ENCODE measurements around the gene CRB1.

Gene CRB1

DNA sequence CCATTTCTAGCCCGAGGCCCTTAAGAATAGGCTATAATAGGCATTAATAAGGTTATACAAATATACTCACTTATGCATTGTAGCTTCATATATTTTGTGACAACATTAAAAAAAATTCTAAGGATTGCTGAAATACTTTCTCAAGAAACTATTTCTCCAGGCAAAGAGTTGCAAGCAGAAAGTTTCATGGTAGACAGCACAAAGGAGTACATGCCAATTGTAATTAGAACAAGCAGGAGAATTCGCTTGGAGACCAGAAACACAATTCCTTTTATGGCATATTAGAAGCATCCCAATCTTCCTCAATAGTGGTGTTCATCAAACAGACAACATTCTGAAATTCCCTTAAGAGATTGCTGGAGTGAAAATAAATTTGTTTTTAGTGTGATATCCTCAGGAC lies 122.8 kb downstream of the CRB1 start:
- TF ChIP-seq Cebpa-rat (IDR thresholded peaks at IDR 0.05) = no peak
- H3K9ac ChIP-seq = no peak overlapping the region
- no peak overlapping the region for H3K4me3 ChIP-seq
- no peaks in the 10 kb centered on the region for H3K9me3 ChIP-seq (replicated peaks in 1 of 11)
- no peaks in the 10 kb centered on the region for H4K20me1 ChIP-seq
- H3K27ac ChIP-seq = no peak overlapping the region
- no peaks in the 10 kb centered on the region for H3K27me3 ChIP-seq
- H3K4me1 ChIP-seq = peaks cover 3 to 28% (median 22%) of the 10 kb centered on the region in 10 experiments; a peak in 17 of 20 replicates
- H3K36me3 ChIP-seq = no peaks in the 10 kb centered on the region
- peak overlapping the region in 9 of 11 experiments; percentile 9 to 71 (median 52); a peak in 16 of 22 replicates for H3K4me2 ChIP-seq

DNA sequence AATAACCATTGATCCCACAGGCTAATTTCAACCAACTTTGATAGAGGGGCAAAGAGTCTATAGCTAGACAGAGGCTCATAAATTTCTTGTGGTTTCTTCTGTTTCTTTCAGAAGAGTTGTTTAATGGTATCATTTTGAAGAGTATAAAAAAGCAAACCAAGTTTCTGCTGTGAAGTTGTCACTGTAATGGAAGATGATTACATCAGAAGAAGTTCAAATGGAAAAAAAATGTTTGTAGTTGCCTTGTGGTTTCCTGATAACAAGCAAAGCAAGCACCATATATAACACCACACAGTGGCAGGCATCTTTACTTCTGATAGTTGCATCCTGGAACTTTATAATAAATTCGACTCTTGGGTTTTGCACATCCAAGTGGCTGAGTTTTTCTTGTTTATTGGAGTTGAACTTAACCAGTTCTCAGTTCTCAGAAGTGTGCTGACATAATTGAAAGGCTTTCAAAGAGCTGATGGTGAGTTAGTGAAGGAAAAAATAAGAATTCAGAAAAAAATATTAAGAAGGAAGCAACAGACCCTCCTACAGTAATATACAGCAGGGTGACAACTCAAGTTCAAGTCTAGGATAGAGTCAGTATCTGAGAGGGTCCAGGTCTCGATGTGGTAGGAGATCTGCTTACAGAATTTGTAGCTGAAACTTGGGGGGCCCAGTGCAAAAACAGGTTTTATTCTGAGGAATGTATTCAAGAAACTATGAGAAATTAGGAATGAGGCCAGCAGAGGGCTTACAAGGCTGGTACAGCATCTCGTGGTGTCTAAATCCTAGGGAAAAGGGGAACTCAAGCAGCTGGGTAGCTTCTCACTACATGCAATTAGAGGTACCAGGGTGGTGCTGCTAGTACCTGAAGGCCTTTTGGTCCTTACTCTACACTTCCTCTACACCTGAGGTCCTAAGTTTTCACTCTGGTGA lies 123.5 kb downstream of the CRB1 start:
- Histone ChIP-seq H3K4me3 (no peak overlapping the region), H3K27ac (no peak overlapping the region), H3K27me3 (no peaks in the 10 kb centered on the region), H3K36me3 (no peaks in the 10 kb centered on the region), H3K4me1 (peaks cover 3 to 28% (median 22%) of the 10 kb centered on the region in 10 experiments; a peak in 17 of 20 replicates), H3K9ac (no peak overlapping the region), H3K4me2 (peak overlapping the region in 9 of 11 experiments; percentile 9 to 71 (median 52); a peak in 16 of 22 replicates), H3K9me3 (replicated peaks in 1 of 11) (no peaks in the 10 kb centered on the region), H4K20me1 (no peaks in the 10 kb centered on the region)
- TF ChIP-seq Cebpa-rat (IDR thresholded peaks at IDR 0.05) = no peak

GRCh38 chr1:197392541-197392940 lies 124.5 kb downstream of the CRB1 start:
- H4K20me1 ChIP-seq = no peaks in the 10 kb centered on the region
- H3K4me3 ChIP-seq = no peak overlapping the region
- no peaks in the 10 kb centered on the region for H3K27me3 ChIP-seq
- no peaks in the 10 kb centered on the region for H3K9me3 ChIP-seq (replicated peaks in 1 of 11)
- TF ChIP-seq Cebpa-rat (IDR thresholded peaks at IDR 0.05) = no peak
- no peak overlapping the region for H3K4me2 ChIP-seq
- no peaks in the 10 kb centered on the region for H3K36me3 ChIP-seq
- peaks cover 3 to 28% (median 22%) of the 10 kb centered on the region in 10 experiments; a peak in 17 of 20 replicates for H3K4me1 ChIP-seq
- no peak overlapping the region for H3K27ac ChIP-seq
- no peak overlapping the region for H3K9ac ChIP-seq

GRCh38 chr1:197393105-197393504 lies 125.1 kb downstream of the CRB1 start:
- no peak for TF ChIP-seq Cebpa-rat (IDR thresholded peaks at IDR 0.05)

GRCh38 chr1:197393772-197394171 lies 125.7 kb downstream of the CRB1 start:
- no peak overlapping the region for H3K27ac ChIP-seq
- no peaks in the 10 kb centered on the region for H3K27me3 ChIP-seq
- H3K36me3 ChIP-seq = no peaks in the 10 kb centered on the region
- peaks cover 3 to 28% (median 22%) of the 10 kb centered on the region in 10 experiments; a peak in 17 of 20 replicates for H3K4me1 ChIP-seq
- no peak overlapping the region for H3K4me2 ChIP-seq
- no peak overlapping the region for H3K4me3 ChIP-seq
- H3K9me3 ChIP-seq (replicated peaks in 1 of 11) = no peaks in the 10 kb centered on the region
- H4K20me1 ChIP-seq = no peaks in the 10 kb centered on the region
- no peak overlapping the region for H3K9ac ChIP-seq
- no peak for TF ChIP-seq Cebpa-rat (IDR thresholded peaks at IDR 0.05)

More at GRCh38 chr1:197393105-197393504, 125.1 kb downstream of the CRB1 start:
- Histone ChIP-seq H4K20me1 (no peaks in the 10 kb centered on the region), H3K27ac (no peak overlapping the region), H3K9me3 (replicated peaks in 1 of 11) (no peaks in the 10 kb centered on the region), H3K4me2 (no peak overlapping the region), H3K9ac (no peak overlapping the region), H3K4me1 (peaks cover 3 to 28% (median 22%) of the 10 kb centered on the region in 10 experiments; a peak in 17 of 20 replicates), H3K36me3 (no peaks in the 10 kb centered on the region), H3K27me3 (no peaks in the 10 kb centered on the region), H3K4me3 (no peak overlapping the region)

DNA sequence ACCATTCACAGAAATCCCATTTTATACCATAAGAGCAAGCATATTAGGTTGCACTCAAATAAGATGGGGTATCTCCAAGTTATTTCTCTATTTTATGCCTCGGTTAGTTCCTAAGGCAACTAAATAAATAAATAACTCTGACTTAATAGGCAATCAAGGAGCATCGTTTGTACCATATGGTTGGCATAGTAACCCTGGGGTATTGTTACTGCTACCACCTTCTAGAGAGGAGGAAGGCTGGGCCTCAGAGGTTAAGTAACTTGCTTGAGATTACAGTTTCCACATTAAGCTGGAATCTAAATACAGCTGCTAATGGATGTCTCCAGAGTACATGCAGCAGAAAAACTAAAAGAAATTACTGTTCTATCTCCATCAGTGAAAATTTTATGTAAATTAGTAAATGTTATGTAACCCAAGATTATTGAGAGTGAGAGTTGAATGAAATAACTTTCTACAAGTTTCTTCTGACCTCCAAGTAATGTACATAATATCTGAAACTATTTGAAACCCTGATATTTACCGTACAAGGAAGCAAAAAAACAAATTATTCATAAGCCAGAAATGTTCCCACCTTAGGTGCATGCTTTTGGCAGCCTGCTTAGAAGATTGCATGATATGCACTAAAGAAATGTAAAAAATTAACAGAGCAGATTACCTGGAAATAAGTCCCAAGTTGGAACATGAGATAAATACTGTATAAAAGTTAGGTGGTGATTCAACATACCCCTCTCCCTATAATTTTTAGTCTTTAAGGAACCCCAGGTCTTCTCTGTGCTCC lies 127.0 kb downstream of the CRB1 start:
- Histone ChIP-seq H3K9me3 (replicated peaks in 1 of 11) (no peaks in the 10 kb centered on the region), H3K4me2 (no peak overlapping the region)

DNA sequence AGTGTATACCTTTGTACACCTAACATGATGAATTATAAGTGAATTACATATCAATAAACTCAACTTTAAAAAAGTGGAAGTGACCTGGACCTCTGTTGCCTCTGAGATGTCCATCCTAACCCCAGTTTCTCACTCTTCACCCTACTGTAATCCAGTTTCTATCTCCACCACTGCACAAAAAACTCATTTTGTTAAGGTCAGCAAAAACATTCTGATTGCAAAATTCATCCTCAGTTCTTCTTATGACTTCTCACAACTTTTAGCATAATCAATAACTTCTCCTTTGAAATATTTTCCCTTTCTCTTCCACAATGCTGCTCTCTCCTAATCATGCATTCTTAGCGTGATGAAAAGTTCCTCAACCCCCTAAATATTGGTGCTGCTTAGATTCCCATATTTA lies 129.8 kb downstream of the CRB1 start:
- H3K4me3 ChIP-seq = no peak overlapping the region
- no peaks in the 10 kb centered on the region for H3K9me3 ChIP-seq (replicated peaks in 1 of 11)
- no peak overlapping the region for H3K4me2 ChIP-seq
- no peaks in the 10 kb centered on the region for H3K4me1 ChIP-seq
- H3K36me3 ChIP-seq = no peaks in the 10 kb centered on the region
- H3K27me3 ChIP-seq = no peaks in the 10 kb centered on the region
- no peaks in the 10 kb centered on the region for H4K20me1 ChIP-seq
- H3K9ac ChIP-seq = no peak overlapping the region
- H3K27ac ChIP-seq = no peak overlapping the region
- TF ChIP-seq Cebpa-rat (IDR thresholded peaks at IDR 0.05) = no peak

More for the DNA sequence above, 127.0 kb downstream of the CRB1 start:
- TF ChIP-seq Cebpa-rat (IDR thresholded peaks at IDR 0.05) = no peak
- H4K20me1 ChIP-seq = no peaks in the 10 kb centered on the region
- no peak overlapping the region for H3K4me3 ChIP-seq
- H3K27me3 ChIP-seq = no peaks in the 10 kb centered on the region
- H3K4me1 ChIP-seq = peaks cover 0 to 22% (median 19%) of the 10 kb centered on the region in 10 experiments; a peak in 16 of 20 replicates
- no peak overlapping the region for H3K27ac ChIP-seq
- no peaks in the 10 kb centered on the region for H3K36me3 ChIP-seq
- H3K9ac ChIP-seq = no peak overlapping the region

DNA sequence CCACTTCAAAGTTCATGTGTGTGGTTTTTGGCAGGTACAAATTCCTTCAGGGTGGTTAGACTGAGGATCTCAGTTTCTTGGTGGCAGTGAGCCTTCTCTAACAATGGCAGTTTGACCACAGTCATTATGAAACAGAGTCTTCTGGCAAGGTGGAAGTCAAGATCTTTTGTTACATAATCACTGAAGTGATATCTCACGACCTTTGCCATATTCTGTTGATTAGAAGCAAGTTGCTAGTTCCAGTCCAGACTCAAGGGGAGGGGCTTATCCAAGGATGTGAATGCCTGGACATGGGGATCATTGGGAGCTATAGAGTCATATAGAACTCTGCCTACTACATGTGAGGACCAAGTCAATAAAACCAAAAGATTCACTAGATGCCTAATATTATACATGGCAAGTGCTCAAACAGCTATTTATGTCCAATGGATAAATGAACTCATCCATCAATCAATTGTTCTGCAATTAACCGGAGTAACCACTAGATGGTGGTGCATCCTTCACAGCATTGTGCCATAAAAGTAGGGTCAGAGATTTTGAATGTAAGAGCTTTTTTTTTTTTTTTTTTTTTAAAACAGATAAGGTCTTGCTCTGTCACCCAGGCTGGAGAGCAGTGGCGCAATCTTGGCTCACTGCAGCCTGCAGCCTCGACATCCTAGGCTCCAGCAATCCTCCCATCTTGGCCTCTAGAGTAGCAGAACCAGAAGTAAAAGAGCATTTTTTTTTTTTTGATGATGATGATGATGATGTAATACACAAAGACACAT lies 131.9 kb downstream of the CRB1 start:
- Histone ChIP-seq H4K20me1 (no peaks in the 10 kb centered on the region), H3K9ac (no peak overlapping the region), H3K27me3 (no peaks in the 10 kb centered on the region), H3K9me3 (replicated peaks in 1 of 11) (0 out of 22 replicates have a peak, but pooled peaks cover 0 to 3% (median 0%) of the 10 kb centered on the region in 11 experiments), H3K36me3 (no peaks in the 10 kb centered on the region), H3K4me3 (no peak overlapping the region), H3K4me1 (no peaks in the 10 kb centered on the region), H3K27ac (no peak overlapping the region), H3K4me2 (no peak overlapping the region)
- TF ChIP-seq Cebpa-rat (IDR thresholded peaks at IDR 0.05) = peak in 2 of 11 experiments; percentile 16 to 63; a peak in 1 of 22 replicates
